Loucy (cell line): ENCODE measurements around the gene LINC01488.

ENCODE experiments used
- H2AFZ ChIP-seq: fragments of 200-600 bp; sonication (generic); 2 replicates; pipeline ENCODE4 v1.6.0; 2016; ENCODE audit warnings: antibody characterized with exemption, mild to moderate bottlenecking, low read length, moderate library complexity
- H3F3A ChIP-seq: fragments of 200-600 bp; 2 replicates; pipeline ENCODE4 v1.6.0; 2016; ENCODE audit warnings: antibody characterized with exemption, low read depth, mild to moderate bottlenecking
- H3K27me3 ChIP-seq: fragments of 200-600 bp; sonication (generic); 2 replicates; pipeline ENCODE4 v1.6.1; 2014; ENCODE audit warnings: low read length, mild to moderate bottlenecking; ENCODE audit not compliant: insufficient read depth, poor library complexity, severe bottlenecking
- H3K36me3 ChIP-seq: fragments of 200-600 bp; sonication (generic); 2 replicates; pipeline ENCODE4 v1.6.1; 2016; ENCODE audit warnings: low read length; ENCODE audit not compliant: insufficient read depth
- H3K4me1 ChIP-seq: fragments of 200-600 bp; sonication (generic); 2 replicates; pipeline ENCODE4 v1.5.1; 2014; ENCODE audit warnings: low read length, mild to moderate bottlenecking; ENCODE audit not compliant: insufficient read depth, poor library complexity, severe bottlenecking
- H3K4me2 ChIP-seq: fragments of 200-600 bp; sonication (generic); 2 replicates; pipeline ENCODE4 v1.6.0; 2014; ENCODE audit warnings: antibody characterized with exemption, low read length, low read depth, mild to moderate bottlenecking; ENCODE audit not compliant: poor library complexity, severe bottlenecking
- H3K4me3 ChIP-seq: fragments of 200-600 bp; sonication (generic); 2 replicates; pipeline ENCODE4 v1.5.1; 2014; ENCODE audit warnings: low read length, mild to moderate bottlenecking, mixed read lengths; ENCODE audit not compliant: poor library complexity, severe bottlenecking
- H3K79me2 ChIP-seq: fragments of 200-600 bp; sonication (generic); 2 replicates; pipeline ENCODE4 v1.6.1; 2014; ENCODE audit warnings: low read length; ENCODE audit not compliant: insufficient read depth
- H3K9ac ChIP-seq: fragments of 200-600 bp; sonication (generic); 2 replicates; pipeline ENCODE4 v1.6.0; 2014; ENCODE audit warnings: mild to moderate bottlenecking, low read depth, low read length, moderate library complexity; ENCODE audit not compliant: poor library complexity, severe bottlenecking
- H3K9me2 ChIP-seq: fragments of 200-600 bp; sonication (generic); replicated peaks from 2 replicates; pipeline ENCODE4 v1.6.1; 2016; ENCODE audit warnings: low read depth, low read length, mixed read lengths
- H3K9me3 ChIP-seq: fragments of 200-600 bp; sonication (generic); 2 replicates; pipeline ENCODE4 v1.6.1; 2014; ENCODE audit warnings: mild to moderate bottlenecking, antibody characterized with exemption, low read length, low read depth; ENCODE audit not compliant: insufficient read depth
- H4K20me1 ChIP-seq: fragments of 200-600 bp; sonication (generic); 2 replicates; pipeline ENCODE4 v1.6.0; 2014; ENCODE audit warnings: antibody characterized with exemption, low read length, mild to moderate bottlenecking; ENCODE audit not compliant: insufficient read depth, poor library complexity, severe bottlenecking
- EZH2phosphoT487 ChIP-seq: fragments of 200-600 bp; IDR thresholded peaks from 2 replicates; pipeline ENCODE4 v1.6.1; 2018; ENCODE audit warnings: antibody characterized with exemption, mild to moderate bottlenecking, moderate library complexity, borderline replicate concordance
- TF ChIP-seq, protein P1 (sequence below): fragments of 200-600 bp; sonication (generic); conservative IDR thresholded peaks from 2 replicates; pipeline ENCODE4 v1.5.1; 2014; ENCODE audit warnings: mild to moderate bottlenecking, antibody characterized with exemption, low read length

The LINC01488 gene

GRCh38 chr11:69484427-69485259 lies 3.2 kb downstream of the LINC01488 start:
- Histone ChIP-seq H3K9ac (no peak overlapping the region), H3K79me2 (no peaks in the 10 kb centered on the region), H3K27me3 (no peaks in the 10 kb centered on the region), H3K4me3 (no peak overlapping the region), H3K36me3 (no peaks in the 10 kb centered on the region), H4K20me1 (no peaks in the 10 kb centered on the region), H3K4me2 (no peak overlapping the region), H3K9me3 (no peaks in the 10 kb centered on the region), H3K9me2 (no peaks in the 10 kb centered on the region), H2AFZ (no peak overlapping the region), H3F3A (no peaks in the 10 kb centered on the region), H3K4me1 (no peaks in the 10 kb centered on the region)
- TF ChIP-seq EZH2phosphoT487: no peak
- TF ChIP-seq, protein P1, sequence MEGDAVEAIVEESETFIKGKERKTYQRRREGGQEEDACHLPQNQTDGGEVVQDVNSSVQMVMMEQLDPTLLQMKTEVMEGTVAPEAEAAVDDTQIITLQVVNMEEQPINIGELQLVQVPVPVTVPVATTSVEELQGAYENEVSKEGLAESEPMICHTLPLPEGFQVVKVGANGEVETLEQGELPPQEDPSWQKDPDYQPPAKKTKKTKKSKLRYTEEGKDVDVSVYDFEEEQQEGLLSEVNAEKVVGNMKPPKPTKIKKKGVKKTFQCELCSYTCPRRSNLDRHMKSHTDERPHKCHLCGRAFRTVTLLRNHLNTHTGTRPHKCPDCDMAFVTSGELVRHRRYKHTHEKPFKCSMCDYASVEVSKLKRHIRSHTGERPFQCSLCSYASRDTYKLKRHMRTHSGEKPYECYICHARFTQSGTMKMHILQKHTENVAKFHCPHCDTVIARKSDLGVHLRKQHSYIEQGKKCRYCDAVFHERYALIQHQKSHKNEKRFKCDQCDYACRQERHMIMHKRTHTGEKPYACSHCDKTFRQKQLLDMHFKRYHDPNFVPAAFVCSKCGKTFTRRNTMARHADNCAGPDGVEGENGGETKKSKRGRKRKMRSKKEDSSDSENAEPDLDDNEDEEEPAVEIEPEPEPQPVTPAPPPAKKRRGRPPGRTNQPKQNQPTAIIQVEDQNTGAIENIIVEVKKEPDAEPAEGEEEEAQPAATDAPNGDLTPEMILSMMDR: no peak

GRCh38 chr11:69485337-69486041 lies 4.0 kb downstream of the LINC01488 start:
- H3K4me3 ChIP-seq: no peak overlapping the region
- no peaks in the 10 kb centered on the region for H3K27me3 ChIP-seq
- no peak overlapping the region for H2AFZ ChIP-seq
- H3K36me3 ChIP-seq: no peaks in the 10 kb centered on the region
- H3K4me1 ChIP-seq: no peaks in the 10 kb centered on the region
- no peaks in the 10 kb centered on the region for H3K9me2 ChIP-seq
- H3K9me3 ChIP-seq: no peaks in the 10 kb centered on the region
- no peak overlapping the region for H3K9ac ChIP-seq
- H4K20me1 ChIP-seq: no peaks in the 10 kb centered on the region
- H3F3A ChIP-seq: no peaks in the 10 kb centered on the region
- TF ChIP-seq, protein P1: no peak
- no peak for TF ChIP-seq EZH2phosphoT487
- no peak overlapping the region for H3K4me2 ChIP-seq
- no peaks in the 10 kb centered on the region for H3K79me2 ChIP-seq

GRCh38 chr11:69486056-69486772 lies 4.8 kb downstream of the LINC01488 start:
- Histone ChIP-seq H3K79me2 (no peaks in the 10 kb centered on the region), H3K4me1 (no peaks in the 10 kb centered on the region), H3F3A (no peaks in the 10 kb centered on the region), H4K20me1 (no peaks in the 10 kb centered on the region), H3K36me3 (no peaks in the 10 kb centered on the region), H3K9ac (no peak overlapping the region), H3K4me3 (no peak overlapping the region), H3K4me2 (no peak overlapping the region), H3K27me3 (no peaks in the 10 kb centered on the region), H3K9me2 (no peaks in the 10 kb centered on the region), H3K9me3 (no peaks in the 10 kb centered on the region), H2AFZ (no peak overlapping the region)
- TF ChIP-seq, protein P1: no peak
- TF ChIP-seq EZH2phosphoT487: no peak
